ENCODE results near the gene SYTL5. TPM values are rescaled to one million over a fixed set of nuclear protein-coding genes. Genes with fewer than 3 reads are reported as not detected.
A peak's percentile ranks its signal among the peaks of the same experiment; 100 is the strongest.

The SYTL5 gene
- polyA plus RNA-seq, 10 donors: 0.05 to 0.26 (median 0.15) TPM

- DNase-seq: no peak
Observed at GRCh38 chrX:38138900-38139299, 132.5 kb downstream of the SYTL5 start.

DNA sequence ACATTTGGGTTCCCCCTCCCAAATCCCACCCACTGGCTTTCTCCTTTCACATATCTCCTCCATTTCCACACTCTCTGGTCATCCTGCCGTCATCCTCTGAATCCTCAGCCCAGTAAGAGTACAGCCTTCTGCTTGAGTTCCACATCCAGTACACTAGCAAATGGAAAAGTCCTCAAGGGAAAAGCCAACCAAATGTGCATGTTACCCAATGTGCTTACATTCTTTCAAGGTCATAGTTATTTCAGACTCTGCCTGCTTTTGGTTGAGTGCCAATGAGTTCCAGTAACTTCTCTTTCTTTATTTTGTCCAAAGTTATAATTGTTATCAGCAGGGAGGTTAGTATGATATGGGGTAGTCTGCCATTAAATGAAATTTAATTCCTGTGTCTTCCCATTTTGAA lies 136.3 kb downstream of the SYTL5 start:
- peak in 2 of 3 donors; percentile 6 for DNase-seq

DNA sequence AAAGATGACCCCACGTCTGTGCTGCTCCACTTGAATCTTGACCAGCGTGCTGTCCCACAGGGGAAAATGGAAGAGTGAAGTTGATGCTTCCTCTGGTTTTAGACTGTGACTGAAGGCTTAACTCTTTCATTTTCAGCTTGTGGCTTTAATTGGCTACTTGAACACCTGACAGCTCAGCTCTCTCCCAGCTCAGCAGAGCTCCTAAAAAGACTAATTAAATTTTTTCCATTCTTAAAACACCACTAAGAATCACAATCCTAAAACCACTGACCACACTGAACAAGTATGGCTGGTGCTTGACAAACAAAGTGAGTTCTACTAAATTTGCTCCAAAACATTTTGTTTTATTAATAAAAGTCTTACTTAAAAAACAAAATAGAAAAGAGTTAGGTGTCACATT lies 142.7 kb downstream of the SYTL5 start:
- DNase-seq: no peak

GRCh38 chrX:38150993-38151392 lies 144.6 kb downstream of the SYTL5 start:
- DNase-seq: no peak

- peak in 1 of 3 donors; percentile 72 for DNase-seq
Observed at GRCh38 chrX:38151441-38151840, 145.1 kb downstream of the SYTL5 start.

DNA sequence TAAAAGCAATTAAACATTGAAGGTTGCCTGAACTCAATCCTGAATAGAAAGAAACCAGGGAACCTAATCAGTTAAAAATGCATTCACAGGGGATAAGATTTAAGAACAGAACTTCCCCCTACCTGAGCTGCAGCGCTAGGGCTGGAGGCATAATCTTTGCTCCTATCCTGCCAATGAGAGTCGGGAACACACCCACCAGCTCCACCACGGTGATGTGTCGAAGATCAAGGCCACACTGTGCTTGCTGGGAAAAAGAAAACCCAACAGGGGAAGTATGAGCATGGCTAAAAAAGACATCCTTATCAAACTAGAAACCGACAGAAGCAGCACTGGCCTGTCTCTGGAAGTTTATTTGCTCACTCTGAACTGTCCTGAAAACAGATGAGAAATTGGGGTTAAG lies 148.0 kb downstream of the SYTL5 start:
- DNase-seq: no peak

- no peak for DNase-seq
Observed at GRCh38 chrX:38154818-38155217, 148.5 kb downstream of the SYTL5 start.

DNA sequence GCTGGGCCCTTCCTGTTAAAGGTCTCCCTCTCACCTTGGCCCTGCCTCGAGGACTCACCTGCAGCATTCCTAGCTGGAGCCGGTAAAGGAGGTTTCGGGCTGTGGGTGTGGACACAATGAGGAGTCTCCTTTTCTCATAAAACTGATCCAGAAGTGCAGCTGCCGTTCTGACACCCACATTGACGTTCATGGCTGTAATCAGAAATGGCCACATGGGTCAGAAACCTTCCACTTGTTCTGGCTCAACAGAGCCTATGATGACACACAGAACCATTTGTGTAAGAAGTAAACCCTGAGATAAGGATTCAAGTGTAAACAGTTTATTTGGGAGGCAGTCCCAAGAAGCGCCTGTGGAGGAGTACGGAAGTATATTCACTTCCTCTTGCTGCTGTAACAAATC lies 150.5 kb downstream of the SYTL5 start:
- no peak for DNase-seq

GRCh38 chrX:38163193-38163592 lies 156.8 kb downstream of the SYTL5 start:
- DNase-seq: no peak

DNA sequence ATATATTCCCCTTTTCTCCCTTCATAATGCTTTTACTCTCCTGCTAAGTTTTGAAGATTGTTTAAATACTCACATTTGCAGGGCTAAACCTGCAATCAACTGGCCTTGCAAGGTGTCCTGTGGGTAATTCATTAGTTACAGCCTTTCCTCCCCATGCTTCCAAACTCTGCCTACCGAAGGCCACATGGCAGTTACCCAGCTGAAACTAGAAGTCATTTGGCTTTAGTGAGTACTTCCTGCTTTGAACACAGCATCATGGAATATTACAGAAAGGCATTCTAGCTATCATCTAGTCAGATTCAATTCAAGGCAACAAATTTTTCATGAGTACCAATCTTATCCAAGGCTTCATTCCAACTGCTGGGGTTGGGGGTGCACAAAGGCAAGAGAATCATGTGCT lies 158.7 kb downstream of the SYTL5 start:
- DNase-seq: no peak

DNA sequence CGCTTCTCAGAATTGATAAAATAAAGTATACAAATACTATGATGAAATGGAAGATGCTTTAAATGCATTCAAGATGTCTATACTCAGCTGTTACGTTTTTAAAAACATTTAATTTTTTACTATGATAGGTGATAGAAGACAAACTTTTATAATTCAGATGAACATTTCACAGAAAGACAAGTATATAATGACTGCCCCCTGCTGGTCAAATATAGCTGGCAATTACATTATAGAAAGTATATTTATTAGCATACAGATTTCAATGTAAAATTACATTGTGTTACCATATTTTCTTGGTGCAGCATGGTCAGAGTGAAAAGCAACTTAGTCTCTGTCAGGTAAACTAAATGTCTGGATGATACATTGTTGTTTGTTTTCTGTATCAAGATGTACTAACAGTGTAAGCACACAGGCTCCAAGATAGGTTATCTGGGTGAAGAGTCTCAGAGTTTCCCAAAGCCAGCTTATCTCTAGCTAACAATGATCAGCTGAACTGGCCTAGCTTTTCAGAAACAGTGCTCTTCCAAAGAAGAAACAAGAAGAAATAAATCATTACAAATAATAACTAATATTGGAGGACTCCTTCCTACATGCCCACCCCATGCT lies 160.2 kb downstream of the SYTL5 start:
- DNase-seq: peak in 2 of 3 donors; percentile 20 to 34

- peak in 1 of 3 donors; percentile 23 for DNase-seq
Observed at GRCh38 chrX:38170556-38170955, 164.2 kb downstream of the SYTL5 start.

- no peak for DNase-seq
Observed at GRCh38 chrX:38172596-38172995, 166.2 kb downstream of the SYTL5 start.

DNA sequence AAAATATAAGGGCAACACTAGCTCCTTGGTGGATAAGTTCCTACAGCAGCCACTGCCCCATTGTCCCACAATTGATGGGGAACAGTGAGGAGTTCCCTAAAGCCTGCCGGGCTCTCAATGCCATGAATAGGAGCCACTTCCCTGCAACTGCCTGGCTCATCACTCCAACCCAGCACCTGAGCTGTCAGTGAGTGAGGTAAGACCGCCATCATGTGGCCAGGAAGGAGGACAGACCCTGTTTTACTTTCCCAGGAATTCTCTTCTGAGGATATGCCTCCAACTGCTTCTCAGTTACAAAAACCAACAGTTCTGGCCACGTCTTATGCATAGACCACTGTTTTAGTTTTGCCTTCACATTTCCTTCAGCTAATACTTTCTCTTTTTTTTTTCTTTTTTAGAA lies 168.8 kb downstream of the SYTL5 start:
- peak in 1 of 3 donors; percentile 17 for DNase-seq

DNA sequence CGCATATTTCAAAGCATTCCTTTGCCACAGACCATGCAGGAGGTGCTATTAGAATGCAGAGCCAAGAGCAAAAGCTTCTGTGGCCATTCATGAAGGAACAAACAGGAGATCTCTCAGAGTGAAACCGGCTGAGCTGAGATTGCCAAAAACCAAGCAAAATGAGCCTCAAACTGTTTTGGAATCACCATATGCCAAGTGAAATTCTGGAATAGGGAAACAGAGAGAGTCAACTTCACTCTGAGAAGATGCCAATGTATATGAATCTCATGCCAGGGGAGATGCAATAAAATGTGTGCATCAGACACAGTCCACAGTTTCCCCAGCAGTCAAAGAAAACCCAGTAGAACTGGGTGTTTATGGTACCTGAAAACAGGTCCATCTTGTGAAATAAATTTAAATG lies 172.0 kb downstream of the SYTL5 start:
- DNase-seq: no peak

Other genes starting within 250 kb of the SYTL5 start
- 10 to 100 TPM; 15.5 to 25.0 (median 20.4) TPM for gene CYBB, start 226.5 kb upstream of the SYTL5 start, polyA plus RNA-seq (ENCODE audit: insufficient read length in 10 of 10)
- gene DYNLT3, start 159.0 kb upstream of the SYTL5 start, polyA plus RNA-seq (ENCODE audit: insufficient read length in 10 of 10): 10 to 100 TPM in 7 of 10 donors, 1 to 10 TPM in 3; 9.4 to 13.3 (median 11.0) TPM
- 10 to 100 TPM; 32.7 to 68.8 (median 41.2) TPM for gene SRPX, start 214.3 kb downstream of the SYTL5 start, polyA plus RNA-seq (ENCODE audit: insufficient read length in 10 of 10)